C4-2B (cell line): Measurements from ENCODE around the gene CPLX4.
"Not testable (repeated sequence)": the region's sequence is repeated elsewhere in the genome, so short reads cannot be mapped to it uniquely, and the experiment has no call there.

Experiments used
- H3K27ac ChIP-seq: fragments of 450-650 bp; 2 replicates; pipeline ENCODE4 v1.5.1; 2017
- ZFX ChIP-seq: fragments of 450-650 bp; IDR thresholded peaks from 2 replicates; pipeline ENCODE4 v1.6.1; 2017
- TF ChIP-seq, protein P1 (sequence below): fragments of 450-650 bp; conservative IDR thresholded peaks from 2 replicates; pipeline ENCODE4 v1.5.1; 2017; ENCODE audit warnings: mild to moderate bottlenecking

The CPLX4 gene

DNA sequence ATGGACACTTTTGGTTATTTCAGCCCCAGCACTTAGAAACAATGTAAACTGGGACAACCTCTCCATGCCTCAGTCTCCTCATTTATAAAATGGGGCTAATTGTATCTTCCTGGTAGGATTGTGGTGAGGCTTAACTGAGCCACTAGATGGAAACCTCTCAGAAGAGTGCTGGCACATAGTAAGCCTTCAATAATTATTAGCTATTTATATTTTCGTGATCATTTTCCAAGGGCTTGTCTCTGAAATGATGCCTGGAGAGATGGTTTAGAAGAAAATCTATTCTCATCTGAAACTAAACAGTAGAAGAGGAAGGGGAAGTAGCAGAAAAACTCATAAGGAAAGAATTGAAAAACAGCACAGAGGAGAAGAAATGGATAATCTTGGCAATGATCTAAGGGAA lies 52.0 kb downstream of the CPLX4 start:
- no peak overlapping the region for H3K27ac ChIP-seq
- TF ChIP-seq, protein P1, sequence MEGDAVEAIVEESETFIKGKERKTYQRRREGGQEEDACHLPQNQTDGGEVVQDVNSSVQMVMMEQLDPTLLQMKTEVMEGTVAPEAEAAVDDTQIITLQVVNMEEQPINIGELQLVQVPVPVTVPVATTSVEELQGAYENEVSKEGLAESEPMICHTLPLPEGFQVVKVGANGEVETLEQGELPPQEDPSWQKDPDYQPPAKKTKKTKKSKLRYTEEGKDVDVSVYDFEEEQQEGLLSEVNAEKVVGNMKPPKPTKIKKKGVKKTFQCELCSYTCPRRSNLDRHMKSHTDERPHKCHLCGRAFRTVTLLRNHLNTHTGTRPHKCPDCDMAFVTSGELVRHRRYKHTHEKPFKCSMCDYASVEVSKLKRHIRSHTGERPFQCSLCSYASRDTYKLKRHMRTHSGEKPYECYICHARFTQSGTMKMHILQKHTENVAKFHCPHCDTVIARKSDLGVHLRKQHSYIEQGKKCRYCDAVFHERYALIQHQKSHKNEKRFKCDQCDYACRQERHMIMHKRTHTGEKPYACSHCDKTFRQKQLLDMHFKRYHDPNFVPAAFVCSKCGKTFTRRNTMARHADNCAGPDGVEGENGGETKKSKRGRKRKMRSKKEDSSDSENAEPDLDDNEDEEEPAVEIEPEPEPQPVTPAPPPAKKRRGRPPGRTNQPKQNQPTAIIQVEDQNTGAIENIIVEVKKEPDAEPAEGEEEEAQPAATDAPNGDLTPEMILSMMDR: no peak
- no peak for TF ChIP-seq ZFX

DNA sequence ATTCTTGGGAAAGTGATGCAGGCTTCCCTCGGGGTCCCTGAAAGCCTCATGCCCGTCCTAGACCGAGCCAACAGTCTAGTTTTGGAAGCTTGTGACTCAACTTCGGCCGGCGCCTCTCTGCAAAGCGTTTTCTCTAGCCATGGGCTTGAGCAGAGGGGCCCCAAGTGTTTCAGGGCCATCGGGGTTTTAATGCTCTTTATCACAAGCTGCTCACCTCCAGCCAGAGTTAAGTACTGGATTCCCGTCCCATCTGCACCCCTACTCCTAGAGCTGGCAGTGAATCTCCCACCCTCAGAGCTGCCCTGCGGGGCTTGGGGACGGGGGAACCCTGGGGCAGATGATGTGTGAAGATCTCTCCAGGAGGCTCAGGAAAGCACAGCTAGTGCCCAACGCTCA lies 52.5 kb downstream of the CPLX4 start:
- TF ChIP-seq ZFX: no peak
- TF ChIP-seq, protein P1: no peak
- no peak overlapping the region for H3K27ac ChIP-seq

DNA sequence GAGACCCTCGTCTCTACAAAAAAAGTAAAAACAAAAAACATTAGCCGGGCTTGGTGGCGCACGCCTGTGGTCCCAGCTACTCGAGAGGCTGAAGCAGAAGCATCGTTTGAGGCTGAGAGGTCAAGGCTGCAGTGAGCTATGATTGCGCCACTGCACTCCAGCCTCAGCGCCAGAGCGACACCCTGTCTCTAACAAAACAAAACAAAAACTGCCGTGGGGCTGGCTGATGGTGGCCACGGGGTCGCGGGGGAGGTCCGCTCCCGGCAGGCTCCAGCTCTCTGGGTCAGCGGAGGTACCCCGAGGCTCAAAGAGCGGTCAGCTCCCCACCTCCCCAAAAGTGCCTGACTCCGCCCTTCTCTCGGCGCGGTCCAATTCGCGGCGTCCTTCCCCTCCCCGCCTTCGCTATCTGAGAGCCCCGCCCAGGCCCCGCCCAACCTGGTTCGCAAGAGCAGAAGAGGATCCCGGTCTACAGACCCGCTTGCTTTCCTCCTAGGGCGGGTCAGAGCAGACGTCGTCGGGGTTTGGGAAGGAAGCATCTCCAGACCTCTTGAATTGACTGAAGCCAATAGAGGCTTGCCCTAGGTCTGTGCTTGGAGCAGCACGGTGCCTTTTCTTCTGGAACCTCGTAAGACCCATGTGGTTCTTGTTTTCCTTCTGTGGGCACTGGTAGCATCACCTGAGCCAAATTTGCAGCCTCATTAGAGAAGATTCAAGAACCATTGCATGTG lies 53.0 kb downstream of the CPLX4 start:
- no peak for TF ChIP-seq ZFX
- TF ChIP-seq, protein P1: no peak
- H3K27ac ChIP-seq: no peak overlapping the region

DNA sequence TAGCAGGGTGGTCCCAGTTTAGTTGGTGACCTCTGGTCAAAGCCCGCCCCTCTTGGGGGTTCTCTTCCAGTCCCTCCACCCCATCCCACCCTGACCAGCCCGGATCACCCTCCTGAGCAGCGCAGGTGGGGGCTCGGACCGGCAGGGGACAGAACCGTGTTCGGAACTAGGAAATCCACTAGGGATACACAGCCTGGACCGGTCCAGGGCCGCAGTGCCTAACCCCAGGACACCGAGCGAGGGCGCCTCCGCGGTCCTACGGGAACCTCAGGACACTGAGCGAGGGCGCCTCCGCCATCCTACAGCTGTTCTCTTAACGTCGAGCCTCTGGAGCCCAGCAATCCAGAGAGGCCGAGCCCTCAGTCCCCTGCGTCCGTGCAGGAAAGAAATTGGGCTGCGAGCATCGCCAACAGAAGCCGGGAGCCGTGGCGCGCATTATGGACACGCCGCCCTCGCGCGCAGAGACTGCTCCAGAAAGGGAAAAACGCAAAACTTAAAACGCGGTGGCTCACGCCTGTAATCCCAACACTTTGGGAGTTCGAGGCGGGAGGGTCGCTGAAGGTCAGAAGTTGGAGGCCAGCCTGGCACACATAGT lies 53.7 kb downstream of the CPLX4 start:
- TF ChIP-seq, protein P1: no peak
- no peak for TF ChIP-seq ZFX

DNA sequence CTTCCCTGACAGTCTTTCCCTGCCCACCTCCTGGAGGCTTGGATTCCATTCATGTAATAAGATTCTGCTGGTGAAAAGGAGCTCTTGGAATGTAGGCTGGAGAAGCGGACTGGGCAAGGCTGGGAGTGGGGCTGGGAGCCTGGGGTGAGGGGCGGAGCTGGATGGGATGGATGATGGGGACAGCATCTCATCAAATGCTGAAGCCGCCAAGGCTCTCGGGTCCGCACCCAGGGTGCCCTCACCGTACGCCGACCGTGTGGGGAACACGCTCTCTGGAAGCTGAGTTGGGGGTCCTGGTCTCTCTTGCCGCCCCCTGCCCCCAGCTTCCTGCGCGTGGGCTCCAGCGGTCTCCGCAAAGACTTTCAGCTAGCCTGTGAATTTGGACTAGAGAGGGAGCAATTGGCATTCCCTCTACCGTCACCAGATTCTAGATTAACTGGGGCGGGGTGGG lies 54.3 kb downstream of the CPLX4 start:
- no peak overlapping the region for H3K27ac ChIP-seq

More for the DNA sequence above, 53.7 kb downstream of the CPLX4 start:
- no peak overlapping the region for H3K27ac ChIP-seq

DNA sequence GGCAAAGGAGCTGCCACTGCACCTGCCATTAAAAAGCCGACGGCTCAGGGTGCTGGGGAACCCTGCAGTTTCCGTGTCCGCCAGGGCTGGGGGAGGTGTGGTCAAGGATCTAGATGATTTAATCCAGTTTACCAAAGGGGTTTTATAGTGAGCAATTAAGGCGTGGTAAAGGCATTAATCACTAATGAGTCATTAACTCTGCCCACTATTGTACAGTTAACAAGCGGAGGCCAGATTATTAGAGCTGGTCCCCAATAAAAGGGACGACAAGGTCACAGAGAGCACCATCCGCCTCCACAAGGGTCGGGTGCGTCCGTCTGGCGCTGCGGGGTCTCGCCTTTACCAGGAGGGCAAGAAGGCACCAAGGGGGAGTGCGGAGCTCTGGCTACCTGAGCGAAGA lies 54.8 kb downstream of the CPLX4 start:
- no peak overlapping the region for H3K27ac ChIP-seq
- TF ChIP-seq, protein P1: no peak
- TF ChIP-seq ZFX: no peak

More for the DNA sequence above, 54.3 kb downstream of the CPLX4 start:
- TF ChIP-seq ZFX: no peak
- TF ChIP-seq, protein P1: no peak

DNA sequence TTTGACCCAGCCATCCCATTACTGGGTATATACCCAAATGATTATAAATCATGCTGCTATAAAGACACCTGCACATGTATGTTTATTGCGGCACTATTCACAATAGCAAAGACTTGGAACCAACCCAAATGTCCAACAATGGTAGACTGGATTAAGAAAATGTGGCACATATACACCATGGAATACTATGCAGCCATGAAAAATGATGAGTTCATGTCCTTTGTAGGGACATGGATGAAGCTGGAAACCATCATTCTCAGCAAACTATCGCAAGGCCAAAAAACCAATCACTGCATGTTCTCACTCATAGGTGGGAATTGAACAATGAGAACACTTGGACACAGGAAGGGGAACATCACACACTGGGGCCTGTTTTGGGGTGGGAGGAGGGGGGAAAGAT lies 56.2 kb downstream of the CPLX4 start:
- H3K27ac ChIP-seq: not testable (repeated sequence)

DNA sequence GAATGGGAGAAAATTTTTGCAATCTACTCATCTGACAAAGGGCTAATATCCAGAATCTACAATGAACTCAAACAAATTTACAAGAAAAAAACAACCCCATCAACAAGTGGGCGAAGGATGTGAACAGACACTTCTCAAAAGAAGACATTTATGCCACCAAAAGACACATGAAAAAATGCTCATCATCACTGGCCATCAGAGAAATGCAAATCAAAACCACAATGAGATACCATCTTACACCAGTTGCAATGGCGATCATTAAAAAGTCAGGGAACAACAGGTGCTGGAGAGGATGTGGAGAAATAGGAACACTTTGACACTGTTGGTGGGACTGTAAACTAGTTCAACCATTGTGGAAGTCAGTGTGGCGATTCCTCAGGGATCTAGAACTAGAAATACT lies 56.6 kb downstream of the CPLX4 start:
- H3K27ac ChIP-seq: not testable (repeated sequence)

DNA sequence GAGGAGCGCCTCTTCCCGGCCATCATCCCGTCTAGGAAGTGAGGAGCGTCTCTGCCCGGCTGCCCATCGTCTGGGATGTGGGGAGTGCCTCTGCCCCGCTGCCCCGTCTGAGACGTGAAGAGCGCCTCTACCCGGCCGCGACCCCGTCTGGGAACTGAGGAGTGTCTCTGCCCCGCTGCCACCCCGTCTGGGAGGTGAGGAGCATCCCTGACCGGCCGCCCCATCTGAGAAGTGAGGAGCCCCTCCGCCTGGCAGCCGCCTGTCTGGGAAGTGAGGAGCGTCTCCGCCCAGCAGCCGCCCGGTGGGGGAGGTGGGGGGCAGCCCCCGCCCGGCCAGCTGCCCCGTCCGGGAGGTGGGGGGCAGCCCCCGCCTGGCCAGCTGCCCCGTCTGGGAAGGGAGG lies 63.0 kb downstream of the CPLX4 start:
- not testable (repeated sequence) for H3K27ac ChIP-seq
